OCI-LY3 (cell line): Measurements from ENCODE around the gene STIM2.
"Not testable (repeated sequence)": the region's sequence is repeated elsewhere in the genome, so short reads cannot be mapped to it uniquely, and the experiment has no call there.

Source experiments
- H2AFZ ChIP-seq: fragments of 200-600, 300-600 bp; shearing (Covaris generic); 2 replicates; pipeline ENCODE4 v1.6.0; 2014; ENCODE audit warnings: antibody characterized with exemption, low read depth, low read length
- H3K27ac ChIP-seq: fragments of 200-600, 300-600 bp; sonication (generic); 2 replicates; pipeline ENCODE4 v1.5.1; 2014; ENCODE audit warnings: mild to moderate bottlenecking, low read length, moderate library complexity, mixed read lengths
- H3K27me3 ChIP-seq: fragments of 200-600, 300-600 bp; sonication (generic); 2 replicates; pipeline ENCODE4 v1.6.1; 2014; ENCODE audit warnings: low read depth, low read length, mixed read lengths
- H3K36me3 ChIP-seq: fragments of 200-600, 300-600 bp; sonication (generic); replicated peaks from 2 replicates; pipeline ENCODE3; 2014; ENCODE audit warnings: low read depth, low read length, mixed read lengths
- H3K4me1 ChIP-seq: fragments of 300-600, 200-600 bp; sonication (generic); 2 replicates; pipeline ENCODE4 v1.6.1; 2014; ENCODE audit warnings: low read length, mixed read lengths
- H3K4me2 ChIP-seq: fragments of 200-600, 300-600 bp; sonication (generic); 2 replicates; pipeline ENCODE4 v1.6.1; 2014; ENCODE audit warnings: low read length, mixed read lengths
- H3K4me3 ChIP-seq: fragments of 300-600, 200-600 bp; sonication (generic); 2 replicates; pipeline ENCODE4 v1.5.1; 2014; ENCODE audit warnings: antibody characterized with exemption, mild to moderate bottlenecking, low read length, moderate library complexity
- H3K79me2 ChIP-seq: fragments of 300-600, 200-600 bp; shearing (Covaris generic); 2 replicates; pipeline ENCODE4 v1.6.1; 2014; ENCODE audit warnings: mild to moderate bottlenecking, low read length, mixed read lengths
- H3K9ac ChIP-seq: fragments of 300-600, 200-600 bp; shearing (Covaris generic); 2 replicates; pipeline ENCODE4 v1.6.0; 2014; ENCODE audit warnings: mild to moderate bottlenecking, low read length, moderate library complexity
- H3K9me3 ChIP-seq: fragments of 200-600, 300-600 bp; shearing (Covaris generic); 2 replicates; pipeline ENCODE4 v1.6.1; 2014; ENCODE audit warnings: low read length, mixed read lengths; ENCODE audit not compliant: insufficient read depth
- H4K20me1 ChIP-seq: fragments of 200-600, 300-600 bp; sonication (generic); 2 replicates; pipeline ENCODE4 v1.6.1; 2016; ENCODE audit warnings: low read length, mixed read lengths; ENCODE audit not compliant: insufficient read depth
- CTCF ChIP-seq: fragments of 200-600, 300-600 bp; sonication (generic); IDR thresholded peaks from 2 replicates; pipeline ENCODE4 v1.5.1; 2014; ENCODE audit warnings: antibody characterized with exemption, low read length, low read depth
- EZH2phosphoT487 ChIP-seq: fragments of 200-600 bp; shearing (Covaris generic); IDR thresholded peaks from 2 replicates; pipeline ENCODE4 v1.6.1; 2018; ENCODE audit warnings: antibody characterized with exemption, mixed run types, low read depth

The STIM2 gene

GRCh38 chr4:26860157-26860921 is at the start of gene STIM2:
Gene STIM2 (plus strand): TSS chr4:26860841.
- Histone ChIP-seq H3K79me2 (peaks cover 32% of the 10 kb centered on the region), H3K36me3 (no peaks in the 10 kb centered on the region), H3K9ac (peak within 1 kb of the TSS; percentile 78), H3K4me3 (peak within 1 kb of the TSS; percentile 90), H2AFZ (peak within 1 kb of the TSS; percentile 92), H3K9me3 (no peaks in the 10 kb centered on the region), H3K4me1 (peaks cover 45% of the 10 kb centered on the region), H4K20me1 (peaks cover 14% of the 10 kb centered on the region; the same call in 1 of the 2 replicates), H3K27me3 (peaks cover 4% of the 10 kb centered on the region; the same call in 1 of the 2 replicates), H3K27ac (peak within 1 kb of the TSS; percentile 64), H3K4me2 (peak within 1 kb of the TSS; percentile 91)
- TF ChIP-seq CTCF (peak; percentile 42), EZH2phosphoT487 (no peak)

DNA sequence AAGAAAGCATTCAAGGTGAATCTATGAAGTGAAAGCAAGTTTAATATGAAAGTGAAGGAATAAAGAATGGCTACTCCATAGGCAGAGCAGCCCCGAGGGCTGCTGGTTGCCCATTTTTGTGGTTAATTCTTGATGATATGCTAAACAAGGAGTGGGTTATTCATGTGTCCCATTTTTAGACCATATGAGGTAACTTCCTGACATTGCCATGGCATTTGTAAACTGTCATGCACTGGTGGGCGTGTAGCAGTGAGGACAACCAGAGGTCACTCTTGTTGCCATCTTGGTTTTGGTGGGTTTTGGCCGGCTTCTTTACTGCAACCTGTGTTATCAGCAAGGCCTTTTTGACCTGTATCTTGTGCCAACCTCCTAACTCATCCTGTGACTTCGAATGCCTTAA is 49.1 kb upstream of the STIM2 start:
- H3K27me3 ChIP-seq, result peaks cover 66% of the 10 kb centered on the region
- peaks cover 12% of the 10 kb centered on the region for H3K4me1 ChIP-seq
- not testable (repeated sequence) for H3K79me2 ChIP-seq, H3K36me3 ChIP-seq, H3K4me3 ChIP-seq, H3K9me3 ChIP-seq, H3K9ac ChIP-seq, H3K4me2 ChIP-seq, H2AFZ ChIP-seq, H4K20me1 ChIP-seq, H3K27ac ChIP-seq

DNA sequence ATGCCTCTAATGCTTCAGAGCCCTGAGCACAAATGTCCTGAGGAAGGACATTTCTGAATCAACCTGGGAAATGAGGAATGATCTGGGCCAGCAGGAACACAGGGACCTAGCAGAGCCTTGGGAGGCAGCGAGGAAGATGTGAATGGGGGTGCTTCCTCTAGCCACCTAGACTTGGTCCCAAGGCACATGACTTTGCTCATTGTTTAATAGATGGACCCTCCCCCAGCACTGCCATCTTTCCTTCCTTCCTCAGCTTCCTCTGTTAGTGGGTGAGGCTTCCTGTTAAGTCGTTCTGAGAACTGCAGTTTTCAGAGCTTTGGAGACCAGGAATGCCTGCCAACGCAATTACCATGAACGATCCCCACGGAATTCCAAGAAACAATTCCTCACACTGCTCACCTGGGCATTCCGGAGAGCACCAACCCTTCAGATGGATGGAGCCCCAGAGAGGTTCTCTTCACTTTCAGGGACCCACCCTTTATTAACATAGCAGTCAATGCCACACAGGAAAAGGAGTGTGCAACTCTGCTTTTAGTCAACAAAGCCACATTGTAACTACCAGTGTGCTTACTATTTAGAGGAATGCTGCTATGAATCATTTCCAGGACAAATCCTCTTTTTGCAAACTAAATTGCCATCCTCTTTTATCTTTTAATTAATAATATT is 48.5 kb upstream of the STIM2 start:
- H3K4me2 ChIP-seq, result no peak overlapping the region
- no peaks in the 10 kb centered on the region for H3K79me2 ChIP-seq
- H4K20me1 ChIP-seq, result peaks cover 4% of the 10 kb centered on the region; the same call in 1 of the 2 replicates
- no peak overlapping the region for H3K27ac ChIP-seq
- H3K4me1 ChIP-seq, result peaks cover 8% of the 10 kb centered on the region
- no peak overlapping the region for H3K4me3 ChIP-seq
- TF ChIP-seq CTCF (no peak), EZH2phosphoT487 (no peak)
- no peaks in the 10 kb centered on the region for H3K36me3 ChIP-seq
- H2AFZ ChIP-seq, result no peak overlapping the region
- H3K27me3 ChIP-seq, result peaks cover 72% of the 10 kb centered on the region
- H3K9ac ChIP-seq, result no peak overlapping the region
- H3K9me3 ChIP-seq, result no peaks in the 10 kb centered on the region

DNA sequence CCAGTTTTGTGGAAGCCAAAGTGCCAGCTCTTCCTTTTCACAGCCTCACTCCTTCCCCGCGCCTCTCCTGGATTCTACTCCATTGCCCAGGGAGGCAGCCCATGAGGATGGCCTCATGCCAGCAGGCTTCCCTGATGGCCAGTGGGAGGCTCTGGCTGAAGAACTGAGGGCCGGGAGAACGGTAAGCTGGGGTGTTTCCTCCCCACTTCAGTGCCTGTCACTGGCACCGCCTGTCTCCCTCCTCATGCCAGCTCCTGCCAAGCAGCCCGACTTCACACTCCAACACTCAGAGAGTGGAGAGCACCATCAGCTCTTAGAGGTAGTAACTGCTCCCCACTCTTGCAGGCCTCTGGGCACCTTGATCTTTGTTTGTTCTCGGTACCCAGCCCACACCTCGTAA is 46.9 kb upstream of the STIM2 start:
- Histone ChIP-seq H4K20me1 (peaks cover 4% of the 10 kb centered on the region; the same call in 1 of the 2 replicates), H3K27me3 (peaks cover 71% of the 10 kb centered on the region), H3K9ac (no peak overlapping the region), H3K4me3 (no peak overlapping the region), H3K4me1 (no peaks in the 10 kb centered on the region), H2AFZ (no peak overlapping the region), H3K36me3 (no peaks in the 10 kb centered on the region), H3K27ac (no peak overlapping the region), H3K79me2 (no peaks in the 10 kb centered on the region), H3K9me3 (no peaks in the 10 kb centered on the region), H3K4me2 (no peak overlapping the region)
- no peak for TF ChIP-seq EZH2phosphoT487
- no peak for TF ChIP-seq CTCF
